A549 (cell line): ENCODE results near the gene CNNM3.

Experiments used
- CTCF ChIP-seq: fragments of >200 bp; sonication (Bioruptor Twin); formaldehyde crosslinking; IDR thresholded peaks from 3 replicates; pipeline ENCODE4 v1.5.1; 2016
- MYC ChIP-seq: IDR thresholded peaks from 2 replicates; pipeline ENCODE4 v1.6.1; 2012; ENCODE audit warnings: mild to moderate bottlenecking, inconsistent platforms, low read length, improper control_type of control experiment, borderline replicate concordance
- POLR2A ChIP-seq: IDR thresholded peaks from 2 replicates; pipeline ENCODE4 v1.6.1; 2012; ENCODE audit warnings: mild to moderate bottlenecking, low read length
- RCOR1 ChIP-seq: fragments of 150-350 bp; IDR thresholded peaks from 2 replicates; pipeline ENCODE4 v1.6.1; 2014; ENCODE audit warnings: antibody characterized with exemption, low read length, low read depth

GRCh38 chr2:96801005-96801785 is 14.9 kb upstream of the CNNM3 start:
- TF ChIP-seq POLR2A (no peak), CTCF (peak; percentile 83), RCOR1 (no peak), MYC (no peak)
